Osteoblast (primary cell): ENCODE measurements around the gene CXXC1. TPM values are rescaled to one million over a fixed set of nuclear protein-coding genes. Genes with fewer than 3 reads are reported as not detected.

Experiments used
- DNase-seq: peaks from one replicate; pipeline ENCODE4 v3.0.0; 2011; ENCODE audit warnings: low spot score, mixed read lengths; ENCODE audit not compliant: insufficient read length; ENCODE audit errors: missing footprints
- H2AFZ ChIP-seq: 2 replicates; pipeline ENCODE4 v1.6.0; 2011; ENCODE audit warnings: mild to moderate bottlenecking, low read length
- H3K27ac ChIP-seq: 2 replicates; pipeline ENCODE4 v1.5.1; 2011; ENCODE audit warnings: mild to moderate bottlenecking, low read depth, low read length, moderate library complexity
- H3K27me3 ChIP-seq: 2 replicates; pipeline ENCODE4 v1.6.0; 2012; ENCODE audit warnings: mild to moderate bottlenecking, control low read depth, inconsistent platforms, low read length, moderate library complexity; ENCODE audit not compliant: insufficient read depth
- H3K36me3 ChIP-seq: 2 replicates; pipeline ENCODE4 v1.5.1; 2011; ENCODE audit warnings: mild to moderate bottlenecking, low read length, control low read depth, moderate library complexity; ENCODE audit not compliant: insufficient read depth
- H3K4me1 ChIP-seq: 2 replicates; pipeline ENCODE4 v1.5.1; 2011; ENCODE audit warnings: mild to moderate bottlenecking, low read length, control low read depth, moderate library complexity; ENCODE audit not compliant: insufficient read depth
- H3K4me2 ChIP-seq: 2 replicates; pipeline ENCODE4 v1.6.0; 2011; ENCODE audit warnings: mild to moderate bottlenecking, low read length; ENCODE audit not compliant: insufficient read depth
- H3K4me3 ChIP-seq: fragments of 200-600 bp; sonication (generic); 3 replicates; pipeline ENCODE4 v1.5.1; 2012; ENCODE audit warnings: mild to moderate bottlenecking, low read length, inconsistent platforms; ENCODE audit not compliant: insufficient read depth
- H3K79me2 ChIP-seq: 2 replicates; pipeline ENCODE4 v1.6.0; 2012; ENCODE audit warnings: mild to moderate bottlenecking, low read length, control low read depth, inconsistent platforms; ENCODE audit not compliant: insufficient read depth
- H3K9me3 ChIP-seq: 2 replicates; pipeline ENCODE4 v1.5.1; 2011; ENCODE audit warnings: low read depth, low read length, control low read depth
- H4K20me1 ChIP-seq: 2 replicates; pipeline ENCODE4 v1.6.0; 2012; ENCODE audit warnings: mild to moderate bottlenecking, low read length, control low read depth; ENCODE audit not compliant: insufficient read depth
- total RNA-seq: library from RNA; depleted of rRNA; stranded (reverse); fragments of >200 nt; gene quantifications from 2 replicates; pipeline ENCODE4 v1.2.3, GENCODE V29; 2012
- TF ChIP-seq, protein P1 (sequence below): IDR thresholded peaks from 2 replicates; pipeline ENCODE4 v1.5.1; 2011; ENCODE audit warnings: mild to moderate bottlenecking, low read depth, low read length, moderate library complexity; ENCODE audit errors: extremely low read depth

Gene CXXC1
- total RNA-seq, 1 donor, result 33.3 TPM

DNA sequence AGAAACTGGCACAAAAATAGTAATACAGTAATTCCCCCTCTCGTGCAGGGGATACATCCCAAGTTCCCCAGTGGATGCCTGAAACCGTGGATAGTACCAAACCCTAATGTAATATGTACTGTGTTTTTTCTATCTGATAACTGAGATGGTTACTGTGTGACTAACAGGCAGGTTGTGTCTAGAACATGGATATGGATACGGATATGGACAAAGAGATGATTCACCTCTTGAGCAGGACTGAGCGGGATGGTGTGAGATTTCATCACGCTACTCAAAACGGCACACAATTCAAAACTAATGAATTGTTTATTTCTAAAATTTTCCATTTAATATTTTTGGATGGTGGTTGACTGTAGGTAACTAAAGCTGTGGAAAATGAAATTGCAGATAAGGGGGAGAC lies 9.6 kb downstream of the CXXC1 start:
- DNase-seq, result peak; percentile 95
- H3K36me3 ChIP-seq, result peaks cover 50% of the 10 kb centered on the region
- H2AFZ ChIP-seq, result no peak overlapping the region
- H3K27ac ChIP-seq, result peak overlapping the region; percentile 71
- peak overlapping the region; percentile 53 for H3K4me2 ChIP-seq
- H3K79me2 ChIP-seq, result peaks cover 48% of the 10 kb centered on the region
- H4K20me1 ChIP-seq, result peaks cover 22% of the 10 kb centered on the region
- no peak overlapping the region for H3K4me3 ChIP-seq
- no peaks in the 10 kb centered on the region for H3K9me3 ChIP-seq
- H3K4me1 ChIP-seq, result peaks cover 31% of the 10 kb centered on the region
- TF ChIP-seq, protein P1, sequence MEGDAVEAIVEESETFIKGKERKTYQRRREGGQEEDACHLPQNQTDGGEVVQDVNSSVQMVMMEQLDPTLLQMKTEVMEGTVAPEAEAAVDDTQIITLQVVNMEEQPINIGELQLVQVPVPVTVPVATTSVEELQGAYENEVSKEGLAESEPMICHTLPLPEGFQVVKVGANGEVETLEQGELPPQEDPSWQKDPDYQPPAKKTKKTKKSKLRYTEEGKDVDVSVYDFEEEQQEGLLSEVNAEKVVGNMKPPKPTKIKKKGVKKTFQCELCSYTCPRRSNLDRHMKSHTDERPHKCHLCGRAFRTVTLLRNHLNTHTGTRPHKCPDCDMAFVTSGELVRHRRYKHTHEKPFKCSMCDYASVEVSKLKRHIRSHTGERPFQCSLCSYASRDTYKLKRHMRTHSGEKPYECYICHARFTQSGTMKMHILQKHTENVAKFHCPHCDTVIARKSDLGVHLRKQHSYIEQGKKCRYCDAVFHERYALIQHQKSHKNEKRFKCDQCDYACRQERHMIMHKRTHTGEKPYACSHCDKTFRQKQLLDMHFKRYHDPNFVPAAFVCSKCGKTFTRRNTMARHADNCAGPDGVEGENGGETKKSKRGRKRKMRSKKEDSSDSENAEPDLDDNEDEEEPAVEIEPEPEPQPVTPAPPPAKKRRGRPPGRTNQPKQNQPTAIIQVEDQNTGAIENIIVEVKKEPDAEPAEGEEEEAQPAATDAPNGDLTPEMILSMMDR, result no peak
- H3K27me3 ChIP-seq, result no peaks in the 10 kb centered on the region

DNA sequence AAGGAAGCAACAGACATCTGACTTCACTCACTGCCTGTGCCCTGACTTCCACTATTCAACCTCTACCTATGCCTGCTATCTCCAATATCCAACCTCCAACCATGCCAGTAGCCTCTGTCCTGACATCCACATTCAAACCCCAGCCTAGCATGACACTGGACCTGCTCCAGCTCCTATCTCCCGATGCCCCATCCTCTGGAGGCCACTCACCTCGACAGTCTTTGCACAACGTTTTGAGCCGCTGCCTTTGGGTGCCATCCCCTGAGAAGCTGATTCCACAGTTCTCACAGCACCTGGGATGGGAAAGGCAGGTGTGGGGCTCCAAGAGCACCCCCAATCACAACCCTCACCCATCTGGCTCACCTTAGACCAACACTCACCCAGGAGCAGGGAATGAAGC lies 11.0 kb downstream of the CXXC1 start:
- H3K79me2 ChIP-seq, result peaks cover 41% of the 10 kb centered on the region

DNA sequence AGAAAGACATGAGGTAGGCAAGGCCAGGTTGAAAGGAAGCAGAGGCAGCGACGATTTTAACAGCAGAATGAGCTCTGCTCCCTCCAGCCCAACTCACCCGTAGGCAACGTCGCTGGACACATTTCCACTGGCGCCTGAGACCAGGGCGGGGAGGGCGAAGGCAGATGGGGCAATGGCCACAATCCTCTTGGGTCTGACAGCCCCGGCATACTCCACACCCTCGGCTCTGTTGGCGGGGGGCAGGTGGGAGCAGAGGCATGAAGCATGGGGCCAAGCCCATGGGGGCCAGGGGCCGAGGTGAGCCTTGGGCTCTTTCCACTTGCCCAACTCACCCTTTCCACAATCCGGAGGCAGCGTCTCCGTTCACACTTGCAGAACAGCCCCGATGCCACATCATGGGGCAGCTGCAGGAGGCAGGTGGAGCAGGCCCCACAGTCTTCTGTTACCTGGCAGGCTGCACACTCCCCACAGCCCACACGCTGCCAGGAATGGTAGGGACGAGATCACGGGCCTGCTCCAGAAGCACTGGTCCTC lies 11.9 kb downstream of the CXXC1 start:
- TF ChIP-seq, protein P1, result no peak
- H2AFZ ChIP-seq, result no peak overlapping the region

More for the DNA sequence above, 11.0 kb downstream of the CXXC1 start:
- no peak overlapping the region for H3K4me3 ChIP-seq
- no peak overlapping the region for H2AFZ ChIP-seq
- no peak overlapping the region for H3K4me2 ChIP-seq
- H3K27me3 ChIP-seq, result no peaks in the 10 kb centered on the region
- no peaks in the 10 kb centered on the region for H3K9me3 ChIP-seq
- peaks cover 59% of the 10 kb centered on the region for H3K36me3 ChIP-seq
- TF ChIP-seq, protein P1, result no peak
- peaks cover 22% of the 10 kb centered on the region for H4K20me1 ChIP-seq
- DNase-seq, result no peak
- no peak overlapping the region for H3K27ac ChIP-seq
- peaks cover 25% of the 10 kb centered on the region for H3K4me1 ChIP-seq

DNA sequence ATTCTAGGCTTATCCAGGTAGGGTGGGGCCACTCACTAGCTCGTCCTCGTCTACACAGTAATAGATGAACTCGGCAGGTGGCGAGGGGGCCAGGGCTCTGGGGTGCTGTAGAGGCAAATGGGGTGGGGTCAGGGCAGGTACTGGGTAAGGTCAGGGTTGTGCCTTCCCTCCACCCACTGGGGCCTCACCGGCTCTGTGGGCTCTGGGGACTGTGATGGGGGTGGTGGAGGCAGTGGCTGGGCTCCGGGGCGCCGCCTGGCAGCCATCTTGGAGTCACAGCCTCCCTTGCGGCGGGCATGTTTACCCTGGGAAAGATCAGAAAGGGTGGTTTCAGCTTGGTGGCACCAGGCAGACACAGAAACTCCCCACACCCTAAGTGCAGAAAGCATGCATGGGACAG lies 12.6 kb downstream of the CXXC1 start:
- TF ChIP-seq, protein P1, result no peak
- Histone ChIP-seq H3K36me3 (peaks cover 70% of the 10 kb centered on the region), H3K27ac (no peak overlapping the region)

More for the DNA sequence above, 11.9 kb downstream of the CXXC1 start:
- Histone ChIP-seq H3K4me3 (no peak overlapping the region), H3K36me3 (peaks cover 67% of the 10 kb centered on the region), H3K4me1 (peaks cover 25% of the 10 kb centered on the region), H4K20me1 (peaks cover 22% of the 10 kb centered on the region), H3K27me3 (no peaks in the 10 kb centered on the region), H3K4me2 (no peak overlapping the region), H3K9me3 (no peaks in the 10 kb centered on the region), H3K27ac (no peak overlapping the region), H3K79me2 (peaks cover 34% of the 10 kb centered on the region)
- no peak for DNase-seq

More for the DNA sequence above, 12.6 kb downstream of the CXXC1 start:
- peaks cover 28% of the 10 kb centered on the region for H3K79me2 ChIP-seq
- H3K4me2 ChIP-seq, result no peak overlapping the region
- DNase-seq, result no peak
- peaks cover 19% of the 10 kb centered on the region for H3K4me1 ChIP-seq
- no peaks in the 10 kb centered on the region for H3K9me3 ChIP-seq
- no peak overlapping the region for H3K4me3 ChIP-seq
- no peaks in the 10 kb centered on the region for H3K27me3 ChIP-seq
- H2AFZ ChIP-seq, result no peak overlapping the region
- H4K20me1 ChIP-seq, result peaks cover 16% of the 10 kb centered on the region
